Measurements from ENCODE around the gene SLC25A17.

Gene SLC25A17

GRCh38 chr22:40733919-40734318 lies 85.2 kb downstream of the SLC25A17 start:
- Histone ChIP-seq H3K27me3 (ENCODE audit: insufficient read depth, low read length) (no peaks in the 10 kb centered on the region), H3K4me3 (ENCODE audit: low read depth, low read length) (no peak overlapping the region), H3K27ac (ENCODE audit: low read depth, low read length) (no peak overlapping the region), H3K36me3 (ENCODE audit: insufficient read depth, low read length) (no peaks in the 10 kb centered on the region), H3K79me2 (ENCODE audit: control insufficient read depth, insufficient read depth, low read length, unreplicated experiment) (no peaks in the 10 kb centered on the region), H2AFZ (ENCODE audit: low read length, unreplicated experiment) (no peak overlapping the region), H3K4me1 (ENCODE audit: control insufficient read depth, insufficient read depth, low read length, unreplicated experiment) (no peaks in the 10 kb centered on the region)

GRCh38 chr22:40732999-40733292 lies 86.2 kb downstream of the SLC25A17 start:
- H2AFZ ChIP-seq (ENCODE audit: low read length, unreplicated experiment): no peak overlapping the region
- no peak overlapping the region for H3K27ac ChIP-seq (ENCODE audit: low read depth, low read length)
- no peaks in the 10 kb centered on the region for H3K27me3 ChIP-seq (ENCODE audit: insufficient read depth, low read length)
- H3K36me3 ChIP-seq (ENCODE audit: insufficient read depth, low read length): no peaks in the 10 kb centered on the region
- no peak overlapping the region for H3K4me3 ChIP-seq (ENCODE audit: low read depth, low read length)
- H3K79me2 ChIP-seq (ENCODE audit: control insufficient read depth, insufficient read depth, low read length, unreplicated experiment): no peaks in the 10 kb centered on the region
- H3K4me1 ChIP-seq (ENCODE audit: control insufficient read depth, insufficient read depth, low read length, unreplicated experiment): no peaks in the 10 kb centered on the region

GRCh38 chr22:40729284-40729683 lies 89.9 kb downstream of the SLC25A17 start:
- no peaks in the 10 kb centered on the region for H3K4me1 ChIP-seq (ENCODE audit: control insufficient read depth, insufficient read depth, low read length, unreplicated experiment)
- no peak overlapping the region for H3K4me3 ChIP-seq (ENCODE audit: low read depth, low read length)
- no peak overlapping the region for H2AFZ ChIP-seq (ENCODE audit: low read length, unreplicated experiment)
- no peaks in the 10 kb centered on the region for H3K79me2 ChIP-seq (ENCODE audit: control insufficient read depth, insufficient read depth, low read length, unreplicated experiment)
- H3K27ac ChIP-seq (ENCODE audit: low read depth, low read length): no peak overlapping the region
- no peaks in the 10 kb centered on the region for H3K36me3 ChIP-seq (ENCODE audit: insufficient read depth, low read length)
- no peaks in the 10 kb centered on the region for H3K27me3 ChIP-seq (ENCODE audit: insufficient read depth, low read length)

- H3K27ac ChIP-seq (ENCODE audit: low read depth, low read length): no peak overlapping the region
- no peaks in the 10 kb centered on the region for H3K27me3 ChIP-seq (ENCODE audit: insufficient read depth, low read length)
- H3K79me2 ChIP-seq (ENCODE audit: control insufficient read depth, insufficient read depth, low read length, unreplicated experiment): no peaks in the 10 kb centered on the region
- H3K36me3 ChIP-seq (ENCODE audit: insufficient read depth, low read length): no peaks in the 10 kb centered on the region
- H3K4me3 ChIP-seq (ENCODE audit: low read depth, low read length): no peak overlapping the region
- H3K4me1 ChIP-seq (ENCODE audit: control insufficient read depth, insufficient read depth, low read length, unreplicated experiment): no peaks in the 10 kb centered on the region
- no peak overlapping the region for H2AFZ ChIP-seq (ENCODE audit: low read length, unreplicated experiment)
Observed at GRCh38 chr22:40728731-40729189, 90.4 kb downstream of the SLC25A17 start.

- Histone ChIP-seq H3K27me3 (ENCODE audit: insufficient read depth, low read length) (no peaks in the 10 kb centered on the region), H3K36me3 (ENCODE audit: insufficient read depth, low read length) (no peaks in the 10 kb centered on the region), H3K4me3 (ENCODE audit: low read depth, low read length) (no peak overlapping the region), H3K4me1 (ENCODE audit: control insufficient read depth, insufficient read depth, low read length, unreplicated experiment) (no peaks in the 10 kb centered on the region), H2AFZ (ENCODE audit: low read length, unreplicated experiment) (no peak overlapping the region), H3K27ac (ENCODE audit: low read depth, low read length) (no peak overlapping the region), H3K79me2 (ENCODE audit: control insufficient read depth, insufficient read depth, low read length, unreplicated experiment) (no peaks in the 10 kb centered on the region)
Observed at GRCh38 chr22:40727964-40728615, 91.1 kb downstream of the SLC25A17 start.

GRCh38 chr22:40727070-40727963 lies 91.8 kb downstream of the SLC25A17 start:
- Histone ChIP-seq H3K27me3 (ENCODE audit: insufficient read depth, low read length) (no peaks in the 10 kb centered on the region), H3K4me3 (ENCODE audit: low read depth, low read length) (no peak overlapping the region), H2AFZ (ENCODE audit: low read length, unreplicated experiment) (no peak overlapping the region), H3K4me1 (ENCODE audit: control insufficient read depth, insufficient read depth, low read length, unreplicated experiment) (no peaks in the 10 kb centered on the region), H3K79me2 (ENCODE audit: control insufficient read depth, insufficient read depth, low read length, unreplicated experiment) (no peaks in the 10 kb centered on the region), H3K36me3 (ENCODE audit: insufficient read depth, low read length) (no peaks in the 10 kb centered on the region), H3K27ac (ENCODE audit: low read depth, low read length) (no peak overlapping the region)

GRCh38 chr22:40726514-40726913 lies 92.6 kb downstream of the SLC25A17 start:
- no peaks in the 10 kb centered on the region for H3K79me2 ChIP-seq (ENCODE audit: control insufficient read depth, insufficient read depth, low read length, unreplicated experiment)
- H3K27ac ChIP-seq (ENCODE audit: low read depth, low read length): no peak overlapping the region
- no peaks in the 10 kb centered on the region for H3K4me1 ChIP-seq (ENCODE audit: control insufficient read depth, insufficient read depth, low read length, unreplicated experiment)
- H3K27me3 ChIP-seq (ENCODE audit: insufficient read depth, low read length): no peaks in the 10 kb centered on the region
- H3K4me3 ChIP-seq (ENCODE audit: low read depth, low read length): no peak overlapping the region
- no peaks in the 10 kb centered on the region for H3K36me3 ChIP-seq (ENCODE audit: insufficient read depth, low read length)
- no peak overlapping the region for H2AFZ ChIP-seq (ENCODE audit: low read length, unreplicated experiment)

- H3K4me3 ChIP-seq (ENCODE audit: low read depth, low read length): no peak overlapping the region
Observed at GRCh38 chr22:40723396-40723933, 95.7 kb downstream of the SLC25A17 start.

GRCh38 chr22:40721266-40721665 lies 97.9 kb downstream of the SLC25A17 start:
- no peak overlapping the region for H3K27ac ChIP-seq (ENCODE audit: low read depth, low read length)
- no peak overlapping the region for H2AFZ ChIP-seq (ENCODE audit: low read length, unreplicated experiment)
- H3K79me2 ChIP-seq (ENCODE audit: control insufficient read depth, insufficient read depth, low read length, unreplicated experiment): no peaks in the 10 kb centered on the region
- no peak overlapping the region for H3K4me3 ChIP-seq (ENCODE audit: low read depth, low read length)
- H3K36me3 ChIP-seq (ENCODE audit: insufficient read depth, low read length): no peaks in the 10 kb centered on the region
- H3K27me3 ChIP-seq (ENCODE audit: insufficient read depth, low read length): no peaks in the 10 kb centered on the region
- H3K4me1 ChIP-seq (ENCODE audit: control insufficient read depth, insufficient read depth, low read length, unreplicated experiment): peaks cover 7% of the 10 kb centered on the region

More at GRCh38 chr22:40723396-40723933, 95.7 kb downstream of the SLC25A17 start:
- Histone ChIP-seq H3K36me3 (ENCODE audit: insufficient read depth, low read length) (no peaks in the 10 kb centered on the region), H3K79me2 (ENCODE audit: control insufficient read depth, insufficient read depth, low read length, unreplicated experiment) (no peaks in the 10 kb centered on the region), H3K27ac (ENCODE audit: low read depth, low read length) (no peak overlapping the region), H3K27me3 (ENCODE audit: insufficient read depth, low read length) (no peaks in the 10 kb centered on the region), H2AFZ (ENCODE audit: low read length, unreplicated experiment) (no peak overlapping the region), H3K4me1 (ENCODE audit: control insufficient read depth, insufficient read depth, low read length, unreplicated experiment) (peaks cover 7% of the 10 kb centered on the region)

GRCh38 chr22:40720538-40721256 lies 98.4 kb downstream of the SLC25A17 start:
- Histone ChIP-seq H3K4me3 (ENCODE audit: low read depth, low read length) (no peak overlapping the region), H3K27me3 (ENCODE audit: insufficient read depth, low read length) (no peaks in the 10 kb centered on the region), H3K27ac (ENCODE audit: low read depth, low read length) (no peak overlapping the region), H3K4me1 (ENCODE audit: control insufficient read depth, insufficient read depth, low read length, unreplicated experiment) (peaks cover 7% of the 10 kb centered on the region), H3K79me2 (ENCODE audit: control insufficient read depth, insufficient read depth, low read length, unreplicated experiment) (no peaks in the 10 kb centered on the region), H2AFZ (ENCODE audit: low read length, unreplicated experiment) (no peak overlapping the region), H3K36me3 (ENCODE audit: insufficient read depth, low read length) (no peaks in the 10 kb centered on the region)

Measured in ACC112 (cell line).